ENCODE data around the gene AMZ2. TPM values are rescaled to one million over a fixed set of nuclear protein-coding genes. Genes with fewer than 3 reads are reported as not detected.

Gene AMZ2
- total and polyA plus RNA-seq, 2 of the 8 experiments (the other 6 are each of a cell fraction or from before 2014, with no cell fraction given), result 49.5 to 71.0 TPM

DNA sequence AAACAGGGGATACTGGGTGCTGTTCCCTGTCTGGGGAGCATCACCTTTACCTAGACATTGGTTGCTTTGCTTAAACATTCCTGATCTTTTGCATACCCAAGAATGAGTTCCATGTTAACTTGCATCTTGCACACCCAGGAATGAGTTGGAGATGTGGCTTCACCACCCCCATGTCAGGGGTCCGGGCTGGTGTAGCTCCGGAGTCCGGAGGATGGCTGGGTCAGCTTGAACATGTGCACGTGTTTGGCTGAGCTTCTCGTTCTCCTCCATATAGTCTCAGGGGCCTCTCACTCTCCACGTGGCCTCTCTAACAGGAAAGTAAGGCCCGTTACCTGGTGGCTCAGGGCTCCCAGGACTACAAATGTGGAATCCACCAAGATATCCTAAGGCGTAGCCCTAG, 18.2 kb upstream of the AMZ2 start:
- H3K4ac ChIP-seq (replicated peaks; ENCODE audit: insufficient read length, low read depth, low read length), result no peak overlapping the region
- H4K8ac ChIP-seq (ENCODE audit: extremely low read depth, insufficient read depth, low read length), result no peak overlapping the region
- H3K79me2 ChIP-seq (ENCODE audit: control insufficient read depth in 1 of 2, insufficient read depth in 2 of 2, low read length in 2 of 2), result no peaks in the 10 kb centered on the region
- H2BK20ac ChIP-seq (ENCODE audit: low read length), result no peak overlapping the region
- H3K23ac ChIP-seq (ENCODE audit: insufficient read length), result no peak overlapping the region
- no peak overlapping the region for H3K27ac ChIP-seq (ENCODE audit: low read depth, low read length)
- no peaks in the 10 kb centered on the region for H3K36me3 ChIP-seq (ENCODE audit: control insufficient read depth in 2 of 4, insufficient read depth in 4 of 4, low read length in 3 of 4)
- no peak overlapping the region for H2BK120ac ChIP-seq (replicated peaks; ENCODE audit: low read depth, low read length)
- H2AFZ ChIP-seq (ENCODE audit: low read length), result no peak overlapping the region
- H3K4me3 ChIP-seq (ENCODE audit: extremely low read depth in 1 of 4, insufficient read depth in 2 of 4, low read depth in 3 of 4, low read length in 4 of 4), result no peak overlapping the region
- no peak overlapping the region for H3K18ac ChIP-seq (ENCODE audit: extremely low read depth, low read length)
- CTCF ChIA-PET (ENCODE audit: partially characterized antibody), result interaction anchor here (1.2 kb wide), 1 partner anchor 202 kb away, joined by 3 read pairs; no protein-coding TSS in a partner anchor
- H3K79me1 ChIP-seq (ENCODE audit: low read depth, low read length), result no peaks in the 10 kb centered on the region
- H4K20me1 ChIP-seq (replicated peaks in 1 of 2; ENCODE audit: control insufficient read depth in 1 of 2, insufficient read depth in 2 of 2, low read length in 2 of 2), result no peaks in the 10 kb centered on the region
- H3K9me3 ChIP-seq (ENCODE audit: insufficient read depth in 2 of 2, low read depth in 1 of 2, low read length in 1 of 2), result no peaks in the 10 kb centered on the region
- H3K56ac ChIP-seq (replicated peaks; ENCODE audit: insufficient read length, low read depth, low read length), result no peak overlapping the region
- no peak overlapping the region for H2BK15ac ChIP-seq (ENCODE audit: low read length)
- H3K4me1 ChIP-seq (replicated peaks in 1 of 4; ENCODE audit: control insufficient read depth in 3 of 4, insufficient read depth in 4 of 4, low read length in 3 of 4), result peaks cover 0 to 3% (median 0%) of the 10 kb centered on the region in 4 experiments; a peak in 1 of 7 replicates
- DNase-seq (ENCODE audit: low read depth in 1 of 2, low spot score in 2 of 2) (no peak), FAIRE-seq (no peak)
- no peak overlapping the region for H2BK5ac ChIP-seq (ENCODE audit: low read depth, low read length)
- H2AK5ac ChIP-seq (ENCODE audit: low read depth, low read length), result no peak overlapping the region
- no peak overlapping the region for H3K9ac ChIP-seq (replicated peaks in 1 of 4; ENCODE audit: extremely low read depth in 1 of 4, low read depth in 3 of 4, low read length in 3 of 4)
- POLR2A ChIA-PET (ENCODE audit: partially characterized antibody), result interaction anchor here (0.6 to 1.3 kb wide), 3 partner anchors 11 to 24 kb away, joined by 3 to 5 read pairs (median 3); partner anchors contain the start of gene AMZ2
- H2BK12ac ChIP-seq (ENCODE audit: low read depth, low read length), result no peak overlapping the region
- no peaks in the 10 kb centered on the region for H3K23me2 ChIP-seq (ENCODE audit: low read depth, low read length)
- WGBS, 2 experiments (ENCODE audit: extremely low coverage in 1 of 2, insufficient coverage in 1 of 2, insufficient read length in 1 of 2, insufficient replicate concordance in 2 of 2, low coverage in 1 of 2, low lambda C conversion rate in 2 of 2, missing lambda C conversion rate in 1 of 2), result 88% methylated on average over 8 of the region's 8 CpGs; no CpG with 5 or more reads in 1 of the 2 experiments
- H3K14ac ChIP-seq (ENCODE audit: insufficient read length), result no peak overlapping the region
- H4K5ac ChIP-seq (ENCODE audit: insufficient read length, low read depth, low read length), result no peak overlapping the region
- no peak overlapping the region for H3K4me2 ChIP-seq (ENCODE audit: insufficient read depth in 1 of 2, low read depth in 2 of 2, low read length in 2 of 2)
- no peaks in the 10 kb centered on the region for H3K27me3 ChIP-seq (replicated peaks in 1 of 4; ENCODE audit: control insufficient read depth in 3 of 4, extremely low read depth in 1 of 4, insufficient read depth in 3 of 4, low read length in 3 of 4)
- no peak overlapping the region for H4K91ac ChIP-seq (replicated peaks; ENCODE audit: insufficient read length, low read length)
- TF ChIP-seq E2F6 (IDR thresholded peaks at IDR 0.05) (no peak), TEAD4 (IDR thresholded peaks at IDR 0.05; ENCODE audit: low read depth, low read length) (no peak), JUN (IDR thresholded peaks at IDR 0.05; ENCODE audit: low read depth, low read length) (no peak), POU5F1 (IDR thresholded peaks at IDR 0.05; ENCODE audit: low read depth, low read length) (no peak), TAF1 (IDR thresholded peaks at IDR 0.05; ENCODE audit: low read depth, low read length) (no peak), FOSL1 (IDR thresholded peaks at IDR 0.05; ENCODE audit: insufficient read depth, low read depth, low read length) (no peak), CREB1 (IDR thresholded peaks at IDR 0.05) (no peak)

All from H1 (cell line).